Neural cell (in vitro differentiated cells): Measurements from ENCODE around the gene ADPRM.

ENCODE experiments used
- EP300 ChIP-seq: fragments of 450-650 bp; conservative IDR thresholded peaks from 2 replicates; pipeline ENCODE4 v1.6.1; 2014; ENCODE audit warnings: antibody characterized with exemption, mild to moderate bottlenecking, moderate library complexity; ENCODE audit not compliant: poor library complexity, severe bottlenecking
- EZH2 ChIP-seq: fragments of 200-600, 300-800 bp; shearing (Covaris generic), sonication (generic); IDR thresholded peaks from 2 replicates; pipeline ENCODE4 v1.6.1; 2014; ENCODE audit warnings: antibody characterized with exemption, low read length, borderline replicate concordance, mild to moderate bottlenecking; ENCODE audit not compliant: insufficient read depth, poor library complexity, severe bottlenecking
- MXI1 ChIP-seq: fragments of 450-650 bp; conservative IDR thresholded peaks from 2 replicates; pipeline ENCODE4 v1.6.1; 2014; ENCODE audit warnings: antibody characterized with exemption, mild to moderate bottlenecking; ENCODE audit not compliant: poor library complexity, severe bottlenecking
- POLR2AphosphoS5 ChIP-seq: IDR thresholded peaks from 2 replicates; pipeline ENCODE4 v1.6.1; 2012
- RAD21 ChIP-seq: fragments of 450-650 bp; conservative IDR thresholded peaks from 2 replicates; pipeline ENCODE4 v1.6.1; 2014; ENCODE audit warnings: antibody characterized with exemption, mild to moderate bottlenecking, moderate library complexity
- SMC3 ChIP-seq: fragments of 450-650 bp; conservative IDR thresholded peaks from 2 replicates; pipeline ENCODE4 v1.6.1; 2014; ENCODE audit warnings: antibody characterized with exemption, mild to moderate bottlenecking, moderate library complexity; ENCODE audit not compliant: poor library complexity
- TAF1 ChIP-seq: IDR thresholded peaks from 2 replicates; pipeline ENCODE4 v1.6.1; 2012; ENCODE audit warnings: low read depth
- TF ChIP-seq, protein P1 (sequence below): fragments of 450-650 bp; IDR thresholded peaks from 2 replicates; pipeline ENCODE4 v1.5.1; 2014; ENCODE audit warnings: antibody characterized with exemption, mild to moderate bottlenecking, moderate library complexity; ENCODE audit not compliant: poor library complexity, severe bottlenecking
- TF ChIP-seq, protein P2 (sequence below): IDR thresholded peaks from 2 replicates; pipeline ENCODE4 v1.6.1; 2012; ENCODE audit warnings: borderline replicate concordance

DNA sequence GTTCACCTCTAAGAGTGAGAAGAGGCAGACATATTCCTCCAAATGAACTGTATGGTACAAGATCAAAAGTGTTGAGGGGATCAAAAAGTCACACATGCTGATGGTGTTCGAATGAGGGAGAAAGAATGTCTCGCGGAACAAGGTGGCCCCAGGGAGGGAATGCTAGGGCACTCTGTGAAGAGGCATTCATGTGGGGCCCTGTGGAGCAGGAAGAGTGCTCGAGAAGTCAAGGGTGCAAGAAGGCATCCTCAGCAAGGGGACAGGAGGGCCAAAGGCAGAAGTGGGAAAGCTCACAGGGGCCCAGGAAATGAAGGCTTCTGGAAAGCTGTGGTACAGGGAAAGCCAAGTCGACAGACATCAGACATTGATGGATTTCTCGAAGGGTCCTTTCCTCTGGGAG lies 34.2 kb upstream of the ADPRM start:
- TF ChIP-seq TAF1 (no peak), EP300 (no peak), POLR2AphosphoS5 (no peak), EZH2 (no peak), RAD21 (no peak), MXI1 (no peak), SMC3 (no peak)
- TF ChIP-seq, protein P1, sequence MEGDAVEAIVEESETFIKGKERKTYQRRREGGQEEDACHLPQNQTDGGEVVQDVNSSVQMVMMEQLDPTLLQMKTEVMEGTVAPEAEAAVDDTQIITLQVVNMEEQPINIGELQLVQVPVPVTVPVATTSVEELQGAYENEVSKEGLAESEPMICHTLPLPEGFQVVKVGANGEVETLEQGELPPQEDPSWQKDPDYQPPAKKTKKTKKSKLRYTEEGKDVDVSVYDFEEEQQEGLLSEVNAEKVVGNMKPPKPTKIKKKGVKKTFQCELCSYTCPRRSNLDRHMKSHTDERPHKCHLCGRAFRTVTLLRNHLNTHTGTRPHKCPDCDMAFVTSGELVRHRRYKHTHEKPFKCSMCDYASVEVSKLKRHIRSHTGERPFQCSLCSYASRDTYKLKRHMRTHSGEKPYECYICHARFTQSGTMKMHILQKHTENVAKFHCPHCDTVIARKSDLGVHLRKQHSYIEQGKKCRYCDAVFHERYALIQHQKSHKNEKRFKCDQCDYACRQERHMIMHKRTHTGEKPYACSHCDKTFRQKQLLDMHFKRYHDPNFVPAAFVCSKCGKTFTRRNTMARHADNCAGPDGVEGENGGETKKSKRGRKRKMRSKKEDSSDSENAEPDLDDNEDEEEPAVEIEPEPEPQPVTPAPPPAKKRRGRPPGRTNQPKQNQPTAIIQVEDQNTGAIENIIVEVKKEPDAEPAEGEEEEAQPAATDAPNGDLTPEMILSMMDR: no peak
- TF ChIP-seq, protein P2, sequence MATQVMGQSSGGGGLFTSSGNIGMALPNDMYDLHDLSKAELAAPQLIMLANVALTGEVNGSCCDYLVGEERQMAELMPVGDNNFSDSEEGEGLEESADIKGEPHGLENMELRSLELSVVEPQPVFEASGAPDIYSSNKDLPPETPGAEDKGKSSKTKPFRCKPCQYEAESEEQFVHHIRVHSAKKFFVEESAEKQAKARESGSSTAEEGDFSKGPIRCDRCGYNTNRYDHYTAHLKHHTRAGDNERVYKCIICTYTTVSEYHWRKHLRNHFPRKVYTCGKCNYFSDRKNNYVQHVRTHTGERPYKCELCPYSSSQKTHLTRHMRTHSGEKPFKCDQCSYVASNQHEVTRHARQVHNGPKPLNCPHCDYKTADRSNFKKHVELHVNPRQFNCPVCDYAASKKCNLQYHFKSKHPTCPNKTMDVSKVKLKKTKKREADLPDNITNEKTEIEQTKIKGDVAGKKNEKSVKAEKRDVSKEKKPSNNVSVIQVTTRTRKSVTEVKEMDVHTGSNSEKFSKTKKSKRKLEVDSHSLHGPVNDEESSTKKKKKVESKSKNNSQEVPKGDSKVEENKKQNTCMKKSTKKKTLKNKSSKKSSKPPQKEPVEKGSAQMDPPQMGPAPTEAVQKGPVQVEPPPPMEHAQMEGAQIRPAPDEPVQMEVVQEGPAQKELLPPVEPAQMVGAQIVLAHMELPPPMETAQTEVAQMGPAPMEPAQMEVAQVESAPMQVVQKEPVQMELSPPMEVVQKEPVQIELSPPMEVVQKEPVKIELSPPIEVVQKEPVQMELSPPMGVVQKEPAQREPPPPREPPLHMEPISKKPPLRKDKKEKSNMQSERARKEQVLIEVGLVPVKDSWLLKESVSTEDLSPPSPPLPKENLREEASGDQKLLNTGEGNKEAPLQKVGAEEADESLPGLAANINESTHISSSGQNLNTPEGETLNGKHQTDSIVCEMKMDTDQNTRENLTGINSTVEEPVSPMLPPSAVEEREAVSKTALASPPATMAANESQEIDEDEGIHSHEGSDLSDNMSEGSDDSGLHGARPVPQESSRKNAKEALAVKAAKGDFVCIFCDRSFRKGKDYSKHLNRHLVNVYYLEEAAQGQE: no peak
